RKO (cell line): Measurements from ENCODE around the gene PPP3R2.
"Not testable (repeated sequence)": the region's sequence is repeated elsewhere in the genome, so short reads cannot be mapped to it uniquely, and the experiment has no call there.

Source experiments
- DNase-seq: peaks from one replicate; pipeline ENCODE4 v3.0.0-alpha.2; 2016; ENCODE audit warnings: low spot score

Gene PPP3R2

GRCh38 chr9:101587332-101588043 is 7.3 kb downstream of the PPP3R2 start:
- no peak for DNase-seq

- no peak for DNase-seq
These were observed 8.1 kb downstream of the PPP3R2 start for GRCh38 chr9:101586651-101587050.

- no peak for DNase-seq
These were observed 9.0 kb downstream of the PPP3R2 start for GRCh38 chr9:101585740-101586139.

- peak; percentile 65 for DNase-seq
These were observed 12.2 kb downstream of the PPP3R2 start for GRCh38 chr9:101582553-101582952.

- no peak for DNase-seq
These were observed 14.8 kb downstream of the PPP3R2 start for GRCh38 chr9:101579711-101580545.

GRCh38 chr9:101578378-101578777 is 16.4 kb downstream of the PPP3R2 start:
- DNase-seq: no peak

- no peak for DNase-seq
These were observed 19.9 kb downstream of the PPP3R2 start for GRCh38 chr9:101574731-101575333.

GRCh38 chr9:101572316-101572715 is 22.5 kb downstream of the PPP3R2 start:
- no peak for DNase-seq

- DNase-seq: no peak
These were observed 23.7 kb downstream of the PPP3R2 start for GRCh38 chr9:101571114-101571513.

GRCh38 chr9:101569741-101570501 is 24.8 kb downstream of the PPP3R2 start:
- no peak for DNase-seq

GRCh38 chr9:101567725-101568350 is 26.9 kb downstream of the PPP3R2 start:
- no peak for DNase-seq

GRCh38 chr9:101566904-101567724 is 27.7 kb downstream of the PPP3R2 start:
- peak; percentile 81 for DNase-seq

- no peak for DNase-seq
These were observed 30.5 kb downstream of the PPP3R2 start for GRCh38 chr9:101564252-101564651.

GRCh38 chr9:101562966-101563365 is 31.8 kb downstream of the PPP3R2 start:
- DNase-seq: no peak

GRCh38 chr9:101561740-101562139 is 33.0 kb downstream of the PPP3R2 start:
- DNase-seq: no peak

- DNase-seq: not testable (repeated sequence)
These were observed 45.2 kb downstream of the PPP3R2 start for GRCh38 chr9:101549472-101550098.

GRCh38 chr9:101543098-101543735 is 51.6 kb downstream of the PPP3R2 start:
- no peak for DNase-seq
